ENCODE measurements around the gene ADAMTS5. TPM values are rescaled to one million over a fixed set of nuclear protein-coding genes. Genes with fewer than 3 reads are reported as not detected.

The ADAMTS5 gene
- total RNA-seq: not detected

DNA sequence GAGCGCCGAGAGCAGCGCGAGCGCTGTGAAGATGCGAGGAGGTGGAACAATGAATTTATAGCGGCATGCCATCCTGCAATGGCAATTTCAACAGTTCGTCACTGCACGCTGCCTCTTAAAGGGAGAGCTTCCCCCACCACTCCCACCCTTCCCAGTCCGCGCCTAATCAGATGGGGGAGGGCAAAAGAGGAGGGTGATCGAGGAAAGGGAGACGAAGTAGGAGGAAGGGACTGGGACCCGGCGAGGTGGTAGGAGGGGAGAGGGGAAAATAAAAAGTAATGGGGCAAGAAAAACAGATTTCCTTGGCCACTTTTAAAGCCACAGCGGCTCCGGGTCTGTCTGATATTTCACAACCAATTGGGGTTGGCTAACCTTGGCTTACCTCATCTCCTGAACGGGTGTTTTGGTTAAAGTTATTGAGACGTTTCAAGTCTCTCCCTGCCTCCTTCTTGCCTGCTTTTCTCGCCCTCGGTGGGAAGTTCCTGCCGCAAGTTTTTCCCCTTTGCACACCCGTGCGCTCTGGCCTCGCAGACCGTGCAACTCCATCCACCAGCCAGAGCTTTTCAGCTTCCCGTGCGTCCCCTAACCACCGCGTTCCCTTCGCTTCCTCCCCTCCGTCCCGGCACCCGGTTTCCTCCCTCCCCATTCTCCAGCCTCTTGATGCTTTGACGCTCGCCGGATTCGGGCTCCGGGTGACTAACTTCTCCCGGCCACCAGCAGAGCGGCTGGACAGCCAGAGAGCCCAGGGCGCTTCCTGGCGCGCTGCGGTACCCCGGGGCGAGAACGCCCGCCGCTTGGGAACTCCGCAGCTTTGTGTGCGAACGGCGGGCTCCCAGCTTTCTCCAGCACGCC is at the start of gene ADAMTS5:
TSS of gene ADAMTS5 (minus strand) at position 27 of the 852 bp plus-strand sequence. CDS start 697 bp downstream, outside the sequence.
- no peak for DNase-seq

DNA sequence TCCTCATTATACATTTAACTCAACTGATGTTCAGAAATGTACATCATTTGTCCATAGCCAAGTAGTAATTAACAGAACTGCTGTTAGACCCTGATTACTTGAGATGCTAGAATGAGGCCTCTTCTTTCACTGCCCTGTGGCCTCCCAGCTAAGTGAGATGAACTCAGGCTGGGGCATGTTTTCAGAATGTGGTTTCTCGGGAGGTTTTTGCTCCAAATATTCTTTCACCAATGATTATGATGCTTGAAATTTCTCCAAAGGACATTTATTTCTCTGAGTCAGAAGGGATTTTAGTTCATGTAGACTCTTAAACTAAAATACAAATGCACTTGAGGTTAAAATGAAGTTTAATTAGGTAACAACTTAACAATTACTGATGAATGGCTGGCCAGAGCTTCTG is 34.6 kb upstream of the ADAMTS5 start:
- no peak for DNase-seq

DNA sequence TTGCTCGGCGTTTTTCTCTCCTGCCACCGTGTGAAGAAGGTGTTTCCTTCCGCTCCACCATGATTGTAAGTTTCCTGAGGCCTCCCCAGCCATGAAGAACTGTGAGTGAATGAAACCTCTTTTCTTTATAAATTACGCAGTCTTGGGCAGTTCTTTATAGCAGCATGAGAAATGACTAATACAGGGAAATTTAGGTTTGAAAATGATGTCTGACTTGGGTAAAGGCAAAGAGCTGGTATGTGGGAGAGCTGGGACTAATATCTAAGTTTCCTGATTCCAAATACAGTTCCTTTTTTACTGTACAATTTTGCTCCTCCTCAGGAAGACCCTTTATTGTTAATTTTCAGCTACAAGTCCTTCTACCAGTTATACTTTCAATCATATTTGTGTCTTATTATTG is 16.7 kb upstream of the ADAMTS5 start:
- DNase-seq: no peak

DNA sequence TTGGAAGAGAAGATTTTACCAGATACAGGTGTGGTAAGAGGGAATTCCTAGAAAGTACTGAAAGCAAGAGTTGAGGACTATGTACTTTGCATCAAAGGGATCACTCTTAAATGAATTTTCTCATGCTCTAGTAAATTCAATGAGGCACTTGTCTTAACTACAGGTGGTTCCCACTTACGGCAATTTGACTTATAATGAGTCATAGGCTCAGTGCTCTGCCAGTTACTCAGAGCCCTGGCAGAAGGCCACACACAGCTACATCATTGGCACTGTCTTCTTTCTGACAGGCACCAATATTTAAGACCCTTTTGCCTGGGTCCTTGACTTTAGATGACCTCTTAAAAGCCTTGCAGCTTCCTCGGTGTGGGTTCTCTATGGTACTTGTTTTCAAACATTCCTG is 15.9 kb upstream of the ADAMTS5 start:
- DNase-seq: no peak

DNA sequence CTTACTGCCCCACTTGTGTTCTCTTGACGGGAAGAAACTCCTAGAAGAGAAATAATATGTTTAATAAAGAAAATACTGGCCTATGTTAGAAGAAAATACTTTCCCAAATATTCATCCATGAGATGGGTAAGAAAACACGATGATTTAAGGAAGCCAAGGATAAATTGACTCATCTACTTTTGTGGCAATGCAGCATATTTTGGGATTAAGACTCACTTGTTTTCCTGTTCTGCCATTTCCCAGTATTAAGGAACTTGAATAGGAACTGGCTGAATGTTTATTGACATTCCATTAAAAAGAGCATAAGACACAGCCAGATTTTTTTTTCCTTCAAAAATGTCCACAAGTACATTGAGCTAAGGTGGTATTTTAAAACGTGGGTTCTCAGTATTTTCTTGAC is 10.9 kb upstream of the ADAMTS5 start:
- no peak for DNase-seq

DNA sequence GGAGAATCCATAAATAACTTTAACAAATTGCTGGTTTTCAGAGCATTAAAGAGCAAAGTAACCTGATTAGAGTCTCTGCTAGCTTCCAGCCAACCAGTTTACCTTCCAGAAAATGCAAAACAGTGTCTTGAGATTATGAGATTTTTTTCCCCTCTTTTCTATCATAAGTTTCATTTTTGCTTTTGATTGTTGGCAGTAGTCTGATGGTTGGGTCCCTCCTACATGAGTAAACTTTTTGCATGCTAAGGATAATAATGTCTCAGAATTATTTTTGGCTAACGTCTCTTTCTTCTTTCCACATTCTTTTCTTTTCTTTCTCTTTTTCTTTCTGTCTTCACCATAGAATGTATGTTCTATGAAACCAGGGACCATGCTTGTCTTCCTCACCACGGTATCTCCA is 6.3 kb upstream of the ADAMTS5 start:
- no peak for DNase-seq

DNA sequence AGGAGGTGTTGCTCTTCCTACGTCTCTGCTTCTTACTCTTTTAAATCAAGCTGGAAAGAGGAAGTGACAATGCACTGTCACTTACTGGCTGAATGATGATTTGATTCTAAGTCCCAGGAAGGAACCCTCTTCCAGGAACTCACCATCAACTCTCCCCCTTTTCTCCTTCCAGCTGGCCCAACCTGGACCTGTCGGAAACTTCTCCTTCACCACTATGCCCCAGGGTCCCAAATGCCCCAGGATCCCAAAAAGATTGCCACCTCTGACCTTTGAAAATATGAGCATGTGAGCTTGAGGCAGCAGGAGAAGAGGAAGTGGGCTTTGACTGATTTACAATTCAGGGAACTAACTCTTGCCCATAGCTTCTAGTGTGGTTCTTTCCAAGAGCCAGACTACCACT is 5.3 kb upstream of the ADAMTS5 start:
- no peak for DNase-seq

DNA sequence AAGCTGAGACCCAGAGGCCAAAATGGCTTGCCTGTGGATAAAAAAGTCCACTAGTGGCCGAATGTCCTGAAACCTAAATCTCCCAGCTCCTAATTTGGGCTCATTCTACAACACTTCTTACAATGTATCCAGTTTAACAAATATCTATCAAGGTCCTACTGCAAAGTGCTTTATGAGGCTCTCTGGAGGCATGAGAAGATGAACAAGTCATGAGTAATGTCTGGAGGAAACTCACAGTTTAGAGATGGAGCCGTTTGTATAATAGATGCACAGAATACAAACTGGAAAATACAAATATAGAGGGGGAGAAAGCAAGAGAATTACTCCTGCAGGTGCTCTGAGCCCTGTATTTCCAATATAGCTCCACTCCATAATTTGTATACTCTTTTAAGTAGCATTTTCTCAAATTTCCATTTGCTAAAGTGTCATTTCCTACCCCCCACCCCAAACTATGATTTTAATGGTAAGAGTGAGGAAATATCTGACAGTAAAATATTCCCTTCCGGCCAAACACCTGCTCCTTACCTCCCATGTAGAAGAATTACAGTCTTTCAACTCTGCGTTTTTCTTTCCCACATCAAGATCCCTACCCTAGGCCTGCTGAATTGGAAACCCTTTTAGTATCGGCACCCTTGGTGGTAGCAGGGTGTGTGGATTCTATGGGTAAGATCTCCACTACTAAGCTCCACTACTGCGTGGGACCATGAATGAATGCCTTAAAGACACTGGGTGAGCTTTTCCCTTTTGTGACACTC is 3.3 kb upstream of the ADAMTS5 start:
- no peak for DNase-seq

DNA sequence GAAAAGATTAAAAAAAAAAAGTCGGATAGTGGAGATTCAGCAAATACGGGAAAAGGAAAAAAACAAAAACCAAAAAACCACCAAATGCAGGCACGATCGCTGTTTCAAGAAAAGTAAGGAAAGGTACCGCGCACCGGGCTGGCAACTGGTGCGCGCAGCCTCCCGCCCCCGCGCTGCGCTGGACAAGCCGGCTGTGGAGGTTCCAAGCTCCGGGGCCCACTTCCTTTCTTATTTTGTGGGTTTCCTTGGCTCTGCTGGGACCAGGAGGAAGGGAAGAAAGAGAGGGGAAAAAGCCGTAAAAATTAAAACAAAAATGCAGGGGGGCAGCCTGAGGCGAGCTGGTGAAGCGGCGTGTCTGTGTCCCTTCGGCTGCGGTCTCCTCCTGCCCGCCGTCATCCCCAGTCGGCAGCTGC is 233 bp downstream of the ADAMTS5 start:
- no peak for DNase-seq

DNA sequence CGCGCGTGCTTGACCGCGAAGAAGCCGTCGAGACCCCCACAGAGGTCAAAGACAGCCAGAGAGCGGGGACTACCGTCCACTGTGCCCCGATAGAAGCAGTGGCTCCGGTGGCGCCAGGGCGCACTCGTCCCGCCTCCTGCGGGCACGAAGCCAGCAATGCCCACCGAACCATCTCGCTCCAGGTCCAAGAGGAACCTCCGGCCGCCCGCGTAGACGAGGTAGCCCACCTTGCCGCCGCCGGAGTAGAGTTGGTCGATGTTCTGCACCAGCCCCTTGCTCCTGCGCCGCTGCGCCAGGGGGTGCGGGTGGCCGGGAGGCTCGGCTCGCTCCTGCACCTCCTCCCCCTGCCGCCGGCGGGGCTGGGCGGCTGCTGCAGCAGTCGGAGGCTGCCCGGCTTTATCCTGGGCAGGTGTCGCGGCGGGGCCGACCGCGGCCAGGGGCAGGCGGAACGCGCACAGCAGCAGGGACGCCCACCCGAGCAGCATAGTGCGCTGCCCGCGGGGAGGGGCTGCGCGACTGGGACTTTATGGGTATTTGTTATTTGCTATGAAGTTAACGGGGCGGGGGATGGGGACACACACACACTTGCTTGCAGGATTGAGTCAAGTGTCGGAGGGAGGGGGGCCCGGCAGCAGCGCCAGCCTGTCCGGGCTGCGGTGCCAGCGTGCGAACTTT is 844 bp downstream of the ADAMTS5 start:
- no peak for DNase-seq

DNA sequence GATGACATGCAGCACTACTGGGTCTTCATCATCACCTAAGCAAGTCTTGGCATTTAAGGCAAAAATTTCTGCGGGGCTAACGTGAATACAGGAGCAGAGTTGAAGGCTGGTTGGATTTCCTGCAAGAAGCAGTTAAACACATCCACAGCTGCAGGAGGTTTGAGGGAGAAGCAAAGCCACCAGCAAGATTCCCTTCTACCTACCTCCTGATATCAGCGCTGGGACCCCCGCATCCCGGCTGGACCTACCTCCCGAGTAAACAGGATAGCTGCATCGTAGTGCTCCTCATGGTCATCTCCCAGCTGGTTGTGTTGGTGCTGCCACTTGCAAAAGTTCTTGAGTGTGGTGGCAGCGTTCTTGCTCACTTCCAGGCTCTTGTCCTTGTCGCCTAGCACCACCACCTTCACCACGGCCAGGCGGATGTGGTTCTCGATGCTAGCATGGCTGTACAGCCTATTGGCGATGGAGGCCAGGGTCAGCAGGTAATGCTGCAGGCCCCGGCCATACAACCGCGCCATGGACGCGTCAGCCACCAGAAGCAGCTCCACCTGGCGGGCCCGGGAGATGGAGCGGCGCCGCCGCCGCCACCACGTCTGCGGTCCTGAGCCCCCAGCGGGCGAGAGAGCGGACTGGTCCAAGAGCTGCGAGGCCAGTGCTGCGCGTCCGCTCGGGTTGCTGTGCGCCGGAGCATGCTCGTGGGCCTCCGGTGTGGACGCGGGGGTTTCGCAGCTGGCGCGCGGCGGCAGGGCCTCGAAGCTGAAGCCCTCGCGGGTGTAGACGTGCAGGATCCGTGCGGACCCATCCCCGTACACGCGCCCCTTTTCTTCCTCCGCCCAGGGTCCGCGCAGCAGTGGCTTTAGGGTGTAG is 1.6 kb downstream of the ADAMTS5 start:
- no peak for DNase-seq

DNA sequence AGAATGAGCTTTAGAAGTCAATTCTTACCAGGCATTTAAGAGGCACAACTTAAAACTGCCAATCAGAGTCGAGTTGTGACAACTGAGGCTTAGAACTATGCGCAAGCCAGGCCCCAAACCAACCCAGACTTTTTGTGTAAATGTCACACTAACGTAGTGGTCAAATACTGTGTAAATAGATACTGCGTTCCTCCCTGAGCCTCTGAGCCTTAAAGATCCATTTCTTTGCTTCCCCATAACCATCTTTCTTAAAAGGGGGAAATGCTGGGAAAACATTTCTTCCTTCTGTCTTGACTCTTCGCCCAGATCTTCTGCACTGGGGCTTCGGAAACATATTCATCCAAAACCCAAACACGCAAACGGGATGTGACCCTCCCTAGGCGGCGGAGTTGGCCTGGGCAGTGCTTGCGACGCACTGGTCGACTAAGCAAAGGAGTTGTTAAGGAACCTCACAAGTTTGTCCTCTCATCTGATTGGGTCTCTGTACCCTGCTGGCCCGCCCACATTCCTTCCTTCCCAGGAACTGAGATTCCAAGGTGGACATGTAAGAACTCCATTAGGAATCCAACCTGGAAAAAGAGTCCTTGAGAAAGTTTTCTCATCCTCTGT is 2.6 kb downstream of the ADAMTS5 start:
- DNase-seq: no peak

DNA sequence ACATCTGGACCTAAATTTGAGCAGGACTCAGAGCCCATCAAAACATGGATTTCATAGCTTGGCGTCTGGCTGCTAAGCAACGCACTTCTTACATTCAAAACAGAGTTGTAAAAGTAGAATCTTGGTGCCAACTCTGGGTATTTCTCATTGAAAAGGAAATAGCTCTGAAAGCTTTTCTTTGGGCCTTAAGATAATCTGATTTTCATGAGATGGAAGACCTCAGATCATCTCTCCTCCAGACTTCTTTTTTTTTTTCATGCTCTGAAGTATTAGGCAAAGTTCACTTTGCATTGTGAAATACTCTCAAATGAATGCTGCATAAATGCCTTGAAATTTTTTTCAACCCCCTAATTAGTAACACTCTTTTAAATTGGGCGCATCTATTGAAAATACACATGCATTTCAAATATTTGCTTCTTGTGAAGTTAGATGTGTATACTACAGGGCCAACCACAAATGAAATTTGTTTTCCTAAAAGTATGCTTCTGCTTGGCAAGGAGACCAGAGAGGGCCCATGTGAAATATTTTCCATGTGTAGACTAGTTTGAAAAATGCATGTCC is 4.2 kb downstream of the ADAMTS5 start:
- no peak for DNase-seq

DNA sequence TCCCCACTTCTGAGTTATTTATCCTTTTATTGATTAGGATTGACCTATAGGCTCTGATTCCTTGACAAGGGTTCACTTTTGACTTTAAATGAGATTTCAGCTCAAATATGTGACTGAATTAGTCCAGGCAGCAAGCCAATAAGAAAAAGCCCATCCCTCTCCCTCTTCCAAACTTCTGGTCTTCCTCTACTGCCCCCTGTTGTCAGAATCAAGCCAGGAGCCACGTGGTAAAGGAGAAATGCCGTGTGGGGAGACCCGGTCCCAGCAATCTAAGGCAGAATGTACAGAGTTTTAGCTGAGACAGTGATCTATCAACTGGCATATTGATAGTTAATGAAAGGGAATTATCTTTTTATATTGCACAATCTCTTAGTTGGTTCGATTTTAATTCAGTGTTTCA is 5.2 kb downstream of the ADAMTS5 start:
- DNase-seq: no peak

DNA sequence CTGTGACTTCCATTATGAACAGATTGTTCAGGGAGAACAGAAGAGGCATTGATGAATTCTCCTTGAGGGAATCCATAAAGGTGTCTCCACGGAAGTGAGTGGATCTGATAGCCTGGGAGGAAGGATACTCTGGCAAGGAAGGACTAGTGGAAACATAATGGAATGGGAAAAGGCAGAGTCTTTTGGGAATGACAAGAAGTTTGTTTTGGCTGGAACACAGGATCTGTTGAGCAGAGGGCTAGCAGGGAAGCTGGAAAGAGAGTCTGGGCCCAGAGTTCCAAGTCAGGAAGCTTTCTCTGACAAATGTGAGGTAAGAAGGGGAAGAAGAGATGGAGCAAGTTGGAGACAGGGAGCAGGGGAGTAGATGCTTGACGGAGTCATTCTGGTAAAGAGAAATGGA is 8.1 kb downstream of the ADAMTS5 start:
- DNase-seq: no peak

DNA sequence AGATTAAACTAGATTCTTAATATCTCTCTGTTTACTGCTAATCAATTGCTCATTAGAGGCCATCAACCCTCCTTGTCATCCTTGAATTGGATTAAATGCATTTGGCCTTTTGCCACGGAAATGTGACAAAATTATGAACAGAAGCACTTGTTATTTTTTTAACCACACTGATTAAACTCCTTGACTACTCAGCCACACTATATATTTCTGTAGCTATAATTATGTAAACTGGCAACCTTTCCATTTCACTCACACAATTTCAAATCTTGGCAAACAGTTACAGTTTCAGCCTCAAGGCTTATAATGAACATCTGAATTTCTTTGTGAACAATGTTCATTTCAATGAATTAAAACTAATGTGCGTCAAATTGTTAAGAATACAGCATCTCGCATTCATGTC is 10.1 kb downstream of the ADAMTS5 start:
- no peak for DNase-seq

DNA sequence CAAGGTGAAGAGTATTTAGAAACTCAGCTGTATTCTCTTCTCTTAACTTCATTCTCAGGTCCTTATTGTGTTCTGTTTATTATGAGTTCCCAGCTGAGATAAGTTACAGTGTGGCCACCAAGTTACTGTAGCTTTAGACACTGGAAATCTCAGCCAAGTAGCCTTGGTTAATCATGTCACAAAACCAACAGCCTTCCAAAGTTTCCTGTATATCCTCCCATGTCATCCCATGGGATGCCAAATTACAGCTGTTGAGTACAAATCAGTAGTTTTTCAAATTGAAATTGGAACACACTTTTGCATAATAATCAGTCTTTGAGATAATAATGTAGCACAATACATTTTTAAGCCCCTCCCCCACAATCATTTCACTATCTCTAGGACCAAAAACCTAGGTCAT is 10.7 kb downstream of the ADAMTS5 start:
- DNase-seq: no peak

DNA sequence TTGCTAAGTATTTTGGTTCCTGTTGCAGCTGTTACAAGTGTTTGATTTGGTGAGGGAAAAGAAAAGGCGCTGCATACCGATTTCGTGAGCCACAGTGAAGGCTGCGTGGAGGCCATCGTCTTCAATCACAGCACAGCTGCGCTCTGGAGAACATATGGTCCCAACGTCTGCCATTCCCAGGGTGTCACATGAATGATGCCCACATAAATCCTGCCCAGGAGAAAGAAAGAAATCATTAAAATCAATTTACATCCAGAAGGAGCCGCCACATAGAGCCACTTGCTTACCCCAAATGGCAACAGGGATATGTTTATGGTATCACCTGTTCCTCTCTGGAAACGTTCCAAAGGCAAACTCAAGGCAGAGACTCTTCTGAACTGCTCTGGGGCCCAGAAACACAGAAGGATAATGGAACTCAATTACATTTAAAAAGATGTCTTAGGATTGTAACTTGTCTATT is 12.2 kb downstream of the ADAMTS5 start:
- DNase-seq: no peak

DNA sequence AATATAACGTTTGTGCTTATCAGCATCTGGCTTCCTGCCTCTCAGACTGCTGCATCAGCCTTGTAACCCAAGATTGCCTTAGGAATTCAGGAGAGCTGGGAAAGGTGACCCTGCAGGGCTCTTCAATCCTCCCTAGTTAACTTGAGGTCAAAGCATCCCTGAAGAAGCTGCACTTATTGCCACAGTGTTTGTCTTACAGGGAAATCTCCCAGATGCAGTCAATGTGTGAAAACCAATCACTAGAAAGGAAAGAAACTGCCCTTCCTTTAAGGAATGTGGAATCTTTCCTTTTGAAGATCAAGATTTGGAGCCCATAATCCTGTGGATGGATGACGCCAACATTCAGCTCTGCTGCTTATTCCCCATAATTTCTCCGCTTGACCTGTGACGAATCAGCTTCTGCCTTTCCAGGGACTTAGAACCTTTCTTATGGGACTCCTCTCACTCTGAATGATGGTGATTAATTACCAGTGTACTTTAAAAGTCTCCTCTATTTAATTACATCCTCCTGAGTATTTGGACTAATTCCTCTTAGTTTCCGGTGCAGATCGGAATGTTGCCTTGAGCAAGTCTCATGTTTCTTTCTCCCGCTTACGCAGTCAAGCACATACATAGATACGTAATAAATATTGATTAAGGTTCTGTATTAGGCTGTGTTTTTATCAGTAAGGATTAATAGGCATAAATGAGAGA is 14.4 kb downstream of the ADAMTS5 start:
- DNase-seq: no peak

DNA sequence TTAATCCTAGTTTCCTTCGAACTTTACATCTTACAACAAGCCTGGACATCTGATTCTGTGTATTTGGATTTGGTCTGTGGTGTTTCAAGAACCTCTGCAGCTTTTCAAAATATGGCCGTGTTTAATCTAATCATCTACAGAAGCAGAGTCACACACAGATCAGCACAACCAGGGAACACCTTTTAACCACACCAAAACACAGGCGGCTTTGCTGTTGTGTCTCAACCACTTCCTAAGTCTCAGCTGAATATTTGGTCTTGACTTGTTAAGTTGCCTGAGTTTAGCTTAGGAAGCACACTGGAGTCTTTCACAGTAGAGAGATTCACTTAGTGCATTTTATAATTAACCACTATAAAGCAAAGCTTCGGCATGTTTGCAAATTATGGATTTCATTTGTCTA is 17.1 kb downstream of the ADAMTS5 start:
- no peak for DNase-seq

DNA sequence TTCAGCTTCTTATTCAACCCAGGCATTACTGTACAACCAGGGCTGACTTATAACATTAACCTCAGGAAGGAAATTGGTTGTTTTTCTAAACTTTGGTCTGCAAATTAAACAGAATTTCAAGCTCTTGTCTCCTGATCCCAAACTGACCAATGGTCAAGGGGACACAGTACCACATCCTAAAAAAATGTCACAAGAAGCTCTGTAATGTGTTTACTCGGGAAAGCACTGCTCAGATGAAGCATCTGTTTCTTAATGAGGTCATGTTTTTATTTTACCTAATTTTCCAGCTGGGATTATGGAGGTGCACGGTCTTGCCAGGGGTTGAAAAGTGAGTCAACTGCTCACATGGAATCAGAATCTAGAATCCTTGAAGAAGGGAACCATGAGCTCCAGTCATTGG is 18.7 kb downstream of the ADAMTS5 start:
- DNase-seq: no peak
